ENCODE data around the gene CDK14. TPM values are rescaled to one million over a fixed set of nuclear protein-coding genes. Genes with fewer than 3 reads are reported as not detected.

CDK14 gene
- total RNA-seq, 2 donors from 2014 or later = 8.7 to 13.4 TPM

DNA sequence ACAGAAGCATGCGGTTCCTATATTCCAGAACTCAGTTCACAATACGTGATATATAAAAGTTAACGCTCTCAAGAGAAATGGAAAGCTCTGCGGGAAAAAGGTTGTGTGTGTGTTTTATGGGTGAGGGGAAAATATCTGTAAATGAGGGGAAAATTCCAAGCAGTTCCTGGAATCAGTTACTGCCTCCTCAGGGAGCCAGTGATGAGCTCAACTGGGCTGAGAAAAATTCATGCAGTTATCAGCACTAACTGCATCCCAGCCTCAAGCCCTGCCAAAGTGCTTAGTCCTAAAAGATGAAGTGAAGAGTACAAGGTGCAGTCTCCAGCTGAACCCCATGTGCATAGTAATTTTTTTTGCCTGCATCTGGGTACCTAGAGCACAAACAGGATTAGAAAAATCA, 191.9 kb downstream of the CDK14 start:
- WGBS, 2 experiments (ENCODE audit: insufficient coverage in 1 of 2, insufficient read length in 1 of 2) = 89 to 94% methylated on average over 3 to 4 of the region's 4 CpGs
- Histone ChIP-seq H3K36me3 (ENCODE audit: control insufficient read depth, insufficient read depth, low read length) (no peaks in the 10 kb centered on the region), H3K4me1 (ENCODE audit: control insufficient read depth, insufficient read depth, low read length) (no peaks in the 10 kb centered on the region), H3K9me3 (ENCODE audit: control insufficient read depth, low read length) (peaks cover 16% of the 10 kb centered on the region), H3K27me3 (ENCODE audit: control insufficient read depth, insufficient read depth, low read length, poor library complexity, severe bottlenecking) (no peaks in the 10 kb centered on the region), H3K27ac (ENCODE audit: low read depth, low read length) (no peak overlapping the region), H3K9ac (ENCODE audit: extremely low read depth, low read length, poor library complexity, severe bottlenecking) (no peak overlapping the region), H3K4me3 (ENCODE audit: low read length) (no peak overlapping the region)
- no peak overlapping the region for H3K4me3 Mint-ChIP-seq
- no peak for TF ChIP-seq CTCF (conservative IDR thresholded peaks at IDR 0.05)
- H3K36me3 Mint-ChIP-seq (ENCODE audit: low read depth) = peaks cover 13% of the 10 kb centered on the region
- DNase-seq = peak; percentile 55
- no peaks in the 10 kb centered on the region for H3K27me3 Mint-ChIP-seq (ENCODE audit: insufficient read depth)
- no peak overlapping the region for H3K27ac Mint-ChIP-seq
- peaks cover 15% of the 10 kb centered on the region for H3K9me3 Mint-ChIP-seq
- peaks cover 4% of the 10 kb centered on the region for H3K4me1 Mint-ChIP-seq

GRCh38 chr7:90789736-90790306, 193.7 kb downstream of the CDK14 start:
- Histone ChIP-seq H3K4me1 (ENCODE audit: control insufficient read depth, insufficient read depth, low read length) (no peaks in the 10 kb centered on the region), H3K27ac (ENCODE audit: low read depth, low read length) (no peak overlapping the region), H3K4me3 (ENCODE audit: low read length) (no peak overlapping the region), H3K9me3 (ENCODE audit: control insufficient read depth, low read length) (peaks cover 27% of the 10 kb centered on the region), H3K36me3 (ENCODE audit: control insufficient read depth, insufficient read depth, low read length) (peaks cover 3% of the 10 kb centered on the region), H3K9ac (ENCODE audit: extremely low read depth, low read length, poor library complexity, severe bottlenecking) (no peak overlapping the region), H3K27me3 (ENCODE audit: control insufficient read depth, insufficient read depth, low read length, poor library complexity, severe bottlenecking) (no peaks in the 10 kb centered on the region)
- peaks cover 25% of the 10 kb centered on the region for H3K36me3 Mint-ChIP-seq (ENCODE audit: low read depth)
- no peak overlapping the region for H3K27ac Mint-ChIP-seq
- no peaks in the 10 kb centered on the region for H3K27me3 Mint-ChIP-seq (ENCODE audit: insufficient read depth)
- no peak for TF ChIP-seq CTCF (conservative IDR thresholded peaks at IDR 0.05)
- H3K9me3 Mint-ChIP-seq = peaks cover 30% of the 10 kb centered on the region
- H3K4me1 Mint-ChIP-seq = peaks cover 4% of the 10 kb centered on the region
- H3K4me3 Mint-ChIP-seq = no peak overlapping the region
- WGBS, 2 experiments (ENCODE audit: insufficient coverage in 1 of 2, insufficient read length in 1 of 2) = 83% methylated on average over 1 of the region's 1 CpG; no CpG with 5 or more reads in 1 of the 2 experiments
- no peak for DNase-seq

- Histone ChIP-seq H3K9me3 (ENCODE audit: control insufficient read depth, low read length) (peaks cover 36% of the 10 kb centered on the region), H3K36me3 (ENCODE audit: control insufficient read depth, insufficient read depth, low read length) (peaks cover 3% of the 10 kb centered on the region), H3K9ac (ENCODE audit: extremely low read depth, low read length, poor library complexity, severe bottlenecking) (no peak overlapping the region), H3K27me3 (ENCODE audit: control insufficient read depth, insufficient read depth, low read length, poor library complexity, severe bottlenecking) (no peaks in the 10 kb centered on the region), H3K27ac (ENCODE audit: low read depth, low read length) (no peak overlapping the region), H3K4me1 (ENCODE audit: control insufficient read depth, insufficient read depth, low read length) (no peaks in the 10 kb centered on the region), H3K4me3 (ENCODE audit: low read length) (no peak overlapping the region)
- no peak overlapping the region for H3K27ac Mint-ChIP-seq
- WGBS, 2 experiments (ENCODE audit: insufficient coverage in 1 of 2, insufficient read length in 1 of 2) = 77 to 93% methylated on average over 2 to 3 of the region's 3 CpGs
- DNase-seq = no peak
- peaks cover 27% of the 10 kb centered on the region for H3K36me3 Mint-ChIP-seq (ENCODE audit: low read depth)
- H3K9me3 Mint-ChIP-seq = peaks cover 40% of the 10 kb centered on the region
- H3K4me3 Mint-ChIP-seq = no peak overlapping the region
- TF ChIP-seq CTCF (conservative IDR thresholded peaks at IDR 0.05) = no peak
- H3K4me1 Mint-ChIP-seq = peaks cover 4% of the 10 kb centered on the region
- no peaks in the 10 kb centered on the region for H3K27me3 Mint-ChIP-seq (ENCODE audit: insufficient read depth)
Measured at GRCh38 chr7:90791596-90791995, 195.5 kb downstream of the CDK14 start.
